Common myeloid progenitor, CD34-positive (primary cell): Measurements from ENCODE around the gene ACTN1.

ENCODE experiments used
- CTCF ChIA-PET: fragments of 350-600 bp; sonication (Branson Sonifier 250); formaldehyde crosslinking; loops from one replicate; lab custom pipeline; 2021; ENCODE audit warnings: antibody characterized with exemption; lab: Charles Lee
- POLR2A ChIA-PET: fragments of 350-600 bp; sonication (Branson Sonifier 250); formaldehyde crosslinking; loops from one replicate; lab custom pipeline; 2021; ENCODE audit warnings: antibody characterized with exemption; lab: Charles Lee
- DNase-seq, 3 donors: peaks; one replicate each; pipeline versions ENCODE4 v3.0.0 to v3.0.0-alpha.2; 2013
- H3K27ac ChIP-seq, 2 experiments: 1 replicate in 1 of 2; 2 replicates in 1 of 2; pipeline ENCODE4 v1.7.0; 2013; ENCODE audit warnings: inconsistent platforms in 2 of 2, low read length in 2 of 2, mild to moderate bottlenecking in 2 of 2, low read depth in 1 of 2, moderate library complexity in 1 of 2; ENCODE audit not compliant: severe bottlenecking in 2 of 2, insufficient read depth in 1 of 2, poor library complexity in 1 of 2
- H3K27me3 ChIP-seq, 5 experiments: replicated peaks in 2 of 5; 1 replicate in 3 of 5; 2 replicates in 2 of 5; pipeline versions ENCODE4 v1.6.1 to v1.7.0; 2013; ENCODE audit warnings: low read length in 4 of 5, mild to moderate bottlenecking in 2 of 5, moderate library complexity in 2 of 5, inconsistent platforms in 1 of 5; ENCODE audit not compliant: insufficient read depth in 5 of 5, control insufficient read depth in 4 of 5
- H3K36me3 ChIP-seq, 4 experiments: 1 replicate in 2 of 4; 2 replicates in 2 of 4; pipeline versions ENCODE4 v1.6.1 to v1.7.0; 2013; ENCODE audit warnings: low read length in 3 of 4, control low read depth in 1 of 4, mild to moderate bottlenecking in 1 of 4; ENCODE audit not compliant: control insufficient read depth in 4 of 4, insufficient read depth in 4 of 4
- H3K4me1 ChIP-seq, 4 experiments: 1 replicate in 3 of 4; 2 replicates in 1 of 4; pipeline versions ENCODE4 v1.6.1 to v1.7.1; 2013; ENCODE audit warnings: low read length in 3 of 4, mild to moderate bottlenecking in 3 of 4, control low read depth in 1 of 4, inconsistent platforms in 1 of 4, moderate library complexity in 1 of 4; ENCODE audit not compliant: control insufficient read depth in 4 of 4, insufficient read depth in 4 of 4; ENCODE audit errors: control extremely low read depth in 1 of 4
- H3K4me3 ChIP-seq, 7 experiments: 1 replicate in 4 of 7; 2 replicates in 3 of 7; pipeline versions ENCODE4 v1.5.1 to v1.7.0; 2013; ENCODE audit warnings: mild to moderate bottlenecking in 7 of 7, low read length in 6 of 7, moderate library complexity in 6 of 7, inconsistent platforms in 2 of 7, low read depth in 2 of 7, control low read depth in 1 of 7; ENCODE audit not compliant: insufficient read depth in 4 of 7, control insufficient read depth in 1 of 7; ENCODE audit errors: extremely low read depth in 1 of 7
- H3K9me3 ChIP-seq, 5 experiments: 1 replicate in 4 of 5; 2 replicates in 1 of 5; pipeline versions ENCODE4 v1.6.1 to v1.7.1; 2013; ENCODE audit warnings: low read length in 4 of 5, mild to moderate bottlenecking in 2 of 5, inconsistent platforms in 1 of 5, low read depth in 1 of 5, moderate library complexity in 1 of 5; ENCODE audit not compliant: control insufficient read depth in 4 of 5, insufficient read depth in 2 of 5; ENCODE audit errors: control extremely low read depth in 1 of 5
- WGBS: methylation state at CpG from one replicate; pipeline ENCODE4 v1.1.5; 2013; ENCODE audit not compliant: insufficient coverage; 5-methylcytosine and 5-hydroxymethylcytosine counted together

The ACTN1 gene

DNA sequence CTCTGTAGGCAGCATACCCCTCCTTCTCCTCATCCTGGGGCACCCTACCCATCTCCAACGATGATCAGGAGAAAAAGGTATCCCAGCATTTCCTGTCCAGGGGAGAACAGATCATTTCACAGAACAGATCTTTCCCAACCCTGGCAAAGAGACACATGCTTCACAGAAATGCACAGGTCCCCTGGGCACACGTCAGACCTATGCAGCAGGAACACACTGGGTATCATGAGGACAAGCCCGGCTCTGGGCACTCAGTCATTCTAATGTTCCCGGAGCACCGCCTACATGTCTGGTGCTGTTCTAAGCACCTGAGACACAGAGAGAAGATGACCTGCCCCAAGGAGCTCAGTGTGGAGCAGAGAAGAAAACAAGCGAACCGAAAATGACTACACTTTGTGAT is 56.2 kb downstream of the ACTN1 start:
- CTCF ChIA-PET = interaction anchor here (13.4 kb wide), 1 partner anchor 12 kb away, joined by 121 read pairs; no protein-coding TSS in a partner anchor
- Histone ChIP-seq H3K27me3 (no peaks in the 10 kb centered on the region), H3K4me3 (no peak overlapping the region), H3K9me3 (peaks cover 0 to 9% (median 3%) of the 10 kb centered on the region in 5 experiments), H3K27ac (no peak overlapping the region), H3K4me1 (peaks cover 0 to 41% (median 29%) of the 10 kb centered on the region in 4 experiments), H3K36me3 (peaks cover 0 to 50% (median 10%) of the 10 kb centered on the region in 4 experiments)
- POLR2A ChIA-PET = no interaction called here
- no peak for DNase-seq
- 86% methylated on average over 7 of the region's 7 CpGs for WGBS

DNA sequence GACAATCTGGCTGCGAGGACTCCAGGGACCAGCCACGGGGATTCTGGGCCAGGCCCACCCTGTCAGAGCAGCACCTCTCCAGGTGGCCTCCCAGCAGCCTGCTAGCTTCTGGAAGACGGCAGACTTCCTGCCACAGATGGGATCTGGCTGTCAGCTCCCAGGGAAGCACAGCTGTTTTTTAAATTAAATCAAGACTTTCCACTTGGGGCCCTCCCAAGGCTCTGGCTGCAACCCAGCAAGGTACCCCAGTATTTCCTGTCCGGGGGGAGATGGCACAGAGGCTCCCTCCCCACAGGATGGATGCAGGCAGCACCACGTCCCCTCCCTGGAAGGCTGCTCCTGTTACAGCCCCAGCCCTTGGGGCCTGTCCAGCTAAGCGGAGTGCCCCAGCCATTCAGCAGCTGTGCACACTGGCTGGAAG is 56.9 kb downstream of the ACTN1 start:
- H3K9me3 ChIP-seq = peaks cover 0 to 9% (median 3%) of the 10 kb centered on the region in 5 experiments
- H3K27me3 ChIP-seq = no peaks in the 10 kb centered on the region
- H3K36me3 ChIP-seq = peaks cover 0 to 55% (median 10%) of the 10 kb centered on the region in 4 experiments
- H3K4me1 ChIP-seq = peaks cover 0 to 38% (median 26%) of the 10 kb centered on the region in 4 experiments
- H3K27ac ChIP-seq = no peak overlapping the region
- 81% methylated on average over 5 of the region's 6 CpGs for WGBS
- ChIA-PET POLR2A (no interaction called here), CTCF (interaction anchor here (1.0 to 13.4 kb wide), 3 partner anchors 10 to 228 kb away, joined by 3 to 121 read pairs (median 3); no protein-coding TSS in a partner anchor)
- H3K4me3 ChIP-seq = no peak overlapping the region
- DNase-seq = no peak

DNA sequence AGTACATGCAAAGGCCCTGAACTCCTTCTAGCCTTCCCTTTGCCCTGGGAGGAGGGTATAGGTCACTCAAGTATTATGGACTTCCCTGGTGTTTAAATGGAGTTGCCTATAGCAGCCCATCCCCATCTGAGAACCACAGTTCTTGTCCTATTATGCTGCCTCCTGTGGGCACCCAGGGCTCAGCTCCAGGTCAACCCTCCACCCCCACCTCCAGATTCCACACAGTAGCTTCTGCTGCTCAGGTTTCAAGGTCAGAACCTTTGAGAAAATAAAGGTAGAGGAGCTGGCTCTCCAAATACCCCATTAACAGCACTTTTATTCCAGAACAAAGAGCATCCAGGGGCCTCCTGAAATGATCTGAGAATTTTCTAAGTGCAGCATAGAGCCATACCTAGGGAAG is 57.4 kb downstream of the ACTN1 start:
- no peak for DNase-seq
- POLR2A ChIA-PET = no interaction called here
- H3K9me3 ChIP-seq = peaks cover 0 to 8% (median 3%) of the 10 kb centered on the region in 5 experiments
- H3K36me3 ChIP-seq = peaks cover 0 to 60% (median 12%) of the 10 kb centered on the region in 4 experiments
- no peak overlapping the region for H3K27ac ChIP-seq
- peaks cover 0 to 38% (median 26%) of the 10 kb centered on the region in 4 experiments for H3K4me1 ChIP-seq
- CTCF ChIA-PET = interaction anchor here (1.0 to 13.4 kb wide), 3 partner anchors 10 to 229 kb away, joined by 3 to 121 read pairs (median 3); no protein-coding TSS in a partner anchor
- no peak overlapping the region for H3K4me3 ChIP-seq
- no peaks in the 10 kb centered on the region for H3K27me3 ChIP-seq

DNA sequence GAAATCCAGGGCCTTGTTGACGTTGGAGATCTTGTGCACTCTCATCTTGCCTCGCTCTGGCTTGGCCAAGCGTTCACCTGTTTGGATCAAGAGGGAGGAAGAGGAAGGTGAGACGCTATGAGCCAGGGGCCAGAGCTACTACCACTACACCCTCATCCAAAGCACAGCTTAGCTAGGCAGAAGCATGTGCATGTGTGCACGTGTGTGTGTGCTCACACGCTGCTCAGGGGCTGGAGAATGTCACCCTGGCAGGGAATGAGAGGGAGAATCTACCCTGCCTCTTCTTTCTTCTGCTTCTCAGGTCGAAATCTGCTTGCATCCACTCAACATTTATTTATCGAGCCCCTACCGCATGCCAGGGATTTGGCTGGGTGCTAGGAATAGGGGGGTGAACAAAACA is 58.1 kb downstream of the ACTN1 start:
- Histone ChIP-seq H3K27ac (no peak overlapping the region), H3K4me3 (no peak overlapping the region), H3K9me3 (peaks cover 0 to 5% (median 1%) of the 10 kb centered on the region in 5 experiments), H3K4me1 (peaks cover 0 to 38% (median 26%) of the 10 kb centered on the region in 4 experiments), H3K36me3 (peaks cover 0 to 66% (median 15%) of the 10 kb centered on the region in 4 experiments), H3K27me3 (no peaks in the 10 kb centered on the region)
- no peak for DNase-seq
- ChIA-PET POLR2A (no interaction called here), CTCF (interaction anchor here (1.2 to 13.4 kb wide), 3 partner anchors 10 to 229 kb away, joined by 3 to 121 read pairs (median 3); no protein-coding TSS in a partner anchor)
- WGBS = 100% methylated on average over 2 of the region's 9 CpGs

DNA sequence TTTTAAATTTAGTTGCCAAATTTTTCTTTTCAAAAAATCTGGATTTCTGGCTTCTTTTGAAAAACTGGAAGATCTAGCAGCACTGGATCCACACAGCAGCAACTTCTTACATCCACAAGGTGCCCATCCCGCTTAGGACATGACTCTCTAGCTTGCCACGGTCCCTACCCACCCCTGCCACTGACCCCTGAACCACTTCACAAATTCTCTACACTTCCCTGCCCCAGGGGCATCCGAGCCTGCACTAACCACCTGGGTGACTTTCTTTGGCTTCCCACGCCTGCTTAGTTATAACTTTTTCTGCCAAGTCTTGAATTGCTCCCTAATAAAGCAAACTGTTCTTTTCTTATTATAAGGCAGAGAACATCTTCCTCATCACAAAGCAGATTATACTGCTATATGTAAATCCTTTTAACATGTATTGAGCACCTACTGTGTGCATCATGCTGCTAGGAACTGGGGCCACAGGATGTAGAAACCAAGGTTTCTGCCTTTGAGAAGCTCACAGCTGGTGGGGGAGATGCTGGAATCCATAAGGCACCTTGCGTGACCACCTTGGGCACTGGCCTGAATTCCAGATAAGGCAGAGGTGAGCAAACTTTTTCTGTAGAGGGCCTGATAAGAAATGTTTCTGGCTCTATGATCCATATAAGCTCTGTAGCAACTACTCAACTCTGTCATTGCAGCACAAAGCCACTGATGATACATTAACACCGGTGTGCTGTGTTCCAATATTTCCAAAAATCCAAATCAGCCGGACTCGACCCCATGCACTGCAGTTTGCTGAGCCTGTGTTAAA is 59.8 kb downstream of the ACTN1 start:
- no peak overlapping the region for H3K27ac ChIP-seq

DNA sequence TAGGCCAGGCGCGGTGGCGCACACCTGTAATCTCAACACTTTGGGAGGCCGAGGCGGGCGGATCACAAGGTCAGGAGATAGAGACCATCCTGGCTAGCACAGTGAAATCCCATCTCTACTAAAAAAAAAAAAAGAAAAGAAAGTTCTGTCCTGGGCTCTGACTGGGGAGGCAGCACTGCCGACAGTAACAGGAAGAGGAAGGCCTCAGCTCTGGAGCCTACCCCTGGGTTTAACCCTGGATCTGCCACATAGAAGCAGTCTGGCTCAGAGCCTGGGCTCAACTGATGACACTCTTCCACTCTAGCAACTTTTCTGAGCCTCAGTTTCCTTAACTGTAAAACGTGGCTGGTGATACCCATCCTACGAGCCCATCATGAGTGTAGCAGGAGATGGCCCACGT is 60.5 kb downstream of the ACTN1 start:
- Histone ChIP-seq H3K4me3 (no peak overlapping the region), H3K9me3 (peaks cover 0 to 6% (median 0%) of the 10 kb centered on the region in 5 experiments), H3K27me3 (no peaks in the 10 kb centered on the region), H3K4me1 (peaks cover 0 to 22% (median 13%) of the 10 kb centered on the region in 4 experiments), H3K36me3 (peaks cover 4 to 66% (median 18%) of the 10 kb centered on the region in 4 experiments), H3K27ac (no peak overlapping the region)
- CTCF ChIA-PET = no interaction called here
- 72% methylated on average over 4 of the region's 10 CpGs for WGBS
- peak in 1 of 3 donors; percentile 17 for DNase-seq
- POLR2A ChIA-PET = no interaction called here

More for the DNA sequence above, 59.8 kb downstream of the ACTN1 start:
- no peaks in the 10 kb centered on the region for H3K27me3 ChIP-seq
- peaks cover 4 to 66% (median 18%) of the 10 kb centered on the region in 4 experiments for H3K36me3 ChIP-seq
- no peak overlapping the region for H3K4me3 ChIP-seq
- peaks cover 0 to 30% (median 19%) of the 10 kb centered on the region in 4 experiments for H3K4me1 ChIP-seq
- H3K9me3 ChIP-seq = peaks cover 0 to 6% (median 0%) of the 10 kb centered on the region in 5 experiments
- DNase-seq = no peak
- POLR2A ChIA-PET = no interaction called here
- CTCF ChIA-PET = interaction anchor here (1.4 to 1.6 kb wide), 2 partner anchors 8 to 171 kb away, joined by 3 read pairs; no protein-coding TSS in a partner anchor
- 97% methylated on average over 8 of the region's 8 CpGs for WGBS
